ENCODE data around the gene AGFG2. TPM values are rescaled to one million over a fixed set of nuclear protein-coding genes. Genes with fewer than 3 reads are reported as not detected.

AGFG2 gene
- total and polyA plus RNA-seq, 2 of the 13 experiments (the other 11 are each of a cell fraction or from before 2014, with no cell fraction given): 125 to 132 TPM

GRCh38 chr7:100568896-100569844, 30.2 kb downstream of the AGFG2 start (continued):
- TF ChIP-seq ZNF597 (CRISPR knock-in tag; IDR thresholded peaks at IDR 0.05) (peak; percentile 70; the same call in 1 of the 2 replicates), HHEX (CRISPR knock-in tag; IDR thresholded peaks at IDR 0.05) (peak; percentile 15; the same call in 1 of the 2 replicates), CCAR2 (optimal IDR thresholded peaks at IDR 0.05; ENCODE audit: low read depth, low read length) (peak; percentile 92), MAFG (CRISPR knock-in tag; IDR thresholded peaks at IDR 0.05) (no peak), ZNF7 (CRISPR knock-in tag; IDR thresholded peaks at IDR 0.05) (no peak), SNAPC5 (CRISPR knock-in tag; IDR thresholded peaks at IDR 0.05; ENCODE audit: borderline replicate concordance) (peak; percentile 40; the same call in 1 of the 2 replicates), ZNF780A (CRISPR knock-in tag; IDR thresholded peaks at IDR 0.05) (peak; percentile 30; the same call in 1 of the 2 replicates), ZBTB4 (CRISPR knock-in tag; IDR thresholded peaks at IDR 0.05; ENCODE audit: borderline replicate concordance) (no peak), FOXJ3 (CRISPR knock-in tag; IDR thresholded peaks at IDR 0.05; ENCODE audit: borderline replicate concordance) (0 out of 2 replicates have a peak, but pooled peaks have one; percentile 12), DR1 (CRISPR knock-in tag; IDR thresholded peaks at IDR 0.05) (peak; percentile 63; the same call in 1 of the 2 replicates), ZBTB43 (CRISPR knock-in tag; conservative IDR thresholded peaks at IDR 0.05) (no peak; the same call in 1 of the 2 replicates), ZNF333 (CRISPR knock-in tag; IDR thresholded peaks at IDR 0.05; ENCODE audit: borderline replicate concordance) (no peak), CBX5 (CRISPR knock-in tag; IDR thresholded peaks at IDR 0.05; ENCODE audit: borderline replicate concordance) (peak; percentile 41; the same call in 1 of the 2 replicates), ZMYM2 (CRISPR knock-in tag; IDR thresholded peaks at IDR 0.05) (no peak), AHR (CRISPR knock-in tag; IDR thresholded peaks at IDR 0.05) (peak; percentile 63), ZNF337 (CRISPR knock-in tag; IDR thresholded peaks at IDR 0.05; ENCODE audit: borderline replicate concordance, low read depth) (no peak), KAT8 (CRISPR knock-in tag; IDR thresholded peaks at IDR 0.05) (no peak), PTBP1 (IDR thresholded peaks at IDR 0.05; ENCODE audit: low read depth, low read length, poor library complexity, severe bottlenecking) (no peak), ZNF234 (CRISPR knock-in tag; conservative IDR thresholded peaks at IDR 0.05) (no peak), E2F5 (CRISPR knock-in tag; conservative IDR thresholded peaks at IDR 0.05) (no peak), GLI4 (CRISPR knock-in tag; IDR thresholded peaks at IDR 0.05; ENCODE audit: borderline replicate concordance) (no peak), SETDB1 (CRISPR knock-in tag; IDR thresholded peaks at IDR 0.05; ENCODE audit: borderline replicate concordance) (no peak)
